Upper lobe of left lung (tissue), 6 donors: ENCODE results near the gene ZNF606. TPM values are rescaled to one million over a fixed set of nuclear protein-coding genes. Genes with fewer than 3 reads are reported as not detected.
A peak's percentile ranks its signal among the peaks of the same experiment; 100 is the strongest.

ENCODE experiments used
- ATAC-seq, 2 donors: fragments of 200-7000 bp; cut with Tn5 transposase; one replicate each; pipeline ENCODE4 v1.9.1; 2022; ENCODE audit warnings: mild to moderate bottlenecking in 2 of 2, moderate library complexity in 2 of 2; ENCODE audit not compliant: low FRiP score in 2 of 2
- DNase-seq, 2 donors: peaks; one replicate each; pipeline ENCODE4 v3.0.0-alpha.2; 2019 to 2020
- H3K27ac ChIP-seq, 4 donors: fragments of 200-600 bp; sonication (generic); one replicate each; pipeline ENCODE4 v1.5.1; 2016 to 2019
- H3K27me3 ChIP-seq, 4 donors: fragments of 200-600 bp; sonication (generic); one replicate each; pipeline ENCODE4 v1.5.1; 2017 to 2019
- H3K36me3 ChIP-seq, 4 donors: fragments of 200-600 bp; sonication (generic); one replicate each; pipeline ENCODE4 v1.5.1; 2016 to 2019
- H3K4me1 ChIP-seq, 4 donors: fragments of 200-600 bp; sonication (generic); one replicate each; pipeline ENCODE4 v1.5.1; 2018 to 2019
- H3K4me3 ChIP-seq, 4 donors: fragments of 200-600 bp; sonication (generic); one replicate each; pipeline ENCODE4 v1.5.1; 2017 to 2019; ENCODE audit warnings: mild to moderate bottlenecking in 2 of 4, moderate library complexity in 1 of 4
- H3K9me3 ChIP-seq, 4 donors: fragments of 200-600 bp; sonication (generic); one replicate each; pipeline ENCODE4 v1.5.1; 2018 to 2019
- CTCF ChIP-seq, 6 experiments: fragments of 450-650 bp in 4 of 6; fragments of 200-600 bp in 2 of 6; sonication (generic) in 2 of 6; IDR thresholded peaks; one replicate each; pipeline ENCODE4 v1.5.1; 2016 to 2019; ENCODE audit warnings: antibody characterized with exemption in 6 of 6
- EP300 ChIP-seq, 4 donors: sonication (generic); formaldehyde crosslinking; IDR thresholded peaks; one replicate each; pipeline ENCODE4 v1.5.1; 2017; ENCODE audit warnings: antibody characterized with exemption in 4 of 4, control low read depth in 2 of 4
- POLR2A ChIP-seq, 4 donors: fragments of 450-650 bp; IDR thresholded peaks; one replicate each; pipeline ENCODE4 v1.5.1; 2016 to 2017; ENCODE audit warnings: antibody characterized with exemption in 4 of 4, mild to moderate bottlenecking in 2 of 4
- POLR2AphosphoS5 ChIP-seq, 2 donors: sonication (generic); formaldehyde crosslinking; IDR thresholded peaks; one replicate each; pipeline ENCODE4 v1.5.1; 2017; ENCODE audit warnings: antibody characterized with exemption in 2 of 2
- WGBS, 2 donors: methylation state at CpG; one replicate each; pipeline ENCODE4 v1.1.5; 2017 to 2018; 5-methylcytosine and 5-hydroxymethylcytosine counted together
- total RNA-seq, 6 donors: library from RNA; depleted of rRNA in 4 of 6; stranded (reverse); fragments of >200 nt in 4 of 6; gene quantifications; one replicate each; pipeline versions ENCODE4 v1.1.0 to v1.2.1, GENCODE V29; 2016 to 2021
- donor health status: DM: no; HTN: no; CAD: no; lungs with moderate emphysema.
- donor health status: DM: no; HTN: yes; CAD: no; lungs with severe emphysema.

Gene ZNF606
- 10 to 100 TPM in 5 of 6 donors, 1 to 10 TPM in 1; 9.6 to 40.9 (median 15.4) TPM for total RNA-seq

- H3K9me3 ChIP-seq: peaks cover 14 to 71% (median 65%) of the 10 kb centered on the region in 4 donors
- peaks cover 14 to 25% (median 18%) of the 10 kb centered on the region in 4 donors for H3K4me1 ChIP-seq
- TF ChIP-seq CTCF (IDR thresholded peaks at IDR 0.05): peak in 2 of 6 experiments; percentile 12 to 29
- peak; percentile 91 to 92 for TF ChIP-seq POLR2AphosphoS5 (IDR thresholded peaks at IDR 0.05)
- no peak for TF ChIP-seq EP300 (IDR thresholded peaks at IDR 0.05)
- peak; percentile 19 to 87 (median 65) for TF ChIP-seq POLR2A (IDR thresholded peaks at IDR 0.05)
- H3K36me3 ChIP-seq: peaks cover 25 to 54% (median 52%) of the 10 kb centered on the region in 4 donors
- H3K4me3 ChIP-seq: peak within 1 kb of the TSS; percentile 86 to 97 (median 96)
- ATAC-seq (peak; percentile 97 to 99), DNase-seq (peak; percentile 87 to 98)
- WGBS, 2 donors: 1 to 5% methylated on average over 28 to 50 of the region's 91 CpGs
- no peaks in the 10 kb centered on the region for H3K27me3 ChIP-seq
- H3K27ac ChIP-seq: peak within 1 kb of the TSS; percentile 91 to 98 (median 96)
Observed at GRCh38 chr19:58002384-58003173, at the start of gene ZNF606. Gene ZNF606 (minus strand): TSS chr19:58002820. CDS start chr19:58001319, 1,501 bp downstream.

- DNase-seq: peak in 1 of 2 donors; percentile 62
- WGBS, 2 donors: 98% methylated on average over 16 of the region's 16 CpGs
Observed at GRCh38 chr19:58052256-58052655, 49.6 kb upstream of the ZNF606 start.

GRCh38 chr19:58047672-58048071 is 45.1 kb upstream of the ZNF606 start:
- H3K36me3 ChIP-seq: no peaks in the 10 kb centered on the region
- no peak for ATAC-seq
- no peak overlapping the region for H3K4me3 ChIP-seq
- H3K9me3 ChIP-seq: peaks cover 17 to 98% (median 71%) of the 10 kb centered on the region in 4 donors
- 95 to 96% methylated on average over 5 to 10 of the region's 12 CpGs for WGBS, 2 donors
- TF ChIP-seq POLR2A (IDR thresholded peaks at IDR 0.05): no peak
- no peak for TF ChIP-seq EP300 (IDR thresholded peaks at IDR 0.05)
- TF ChIP-seq CTCF (IDR thresholded peaks at IDR 0.05): no peak
- TF ChIP-seq POLR2AphosphoS5 (IDR thresholded peaks at IDR 0.05): no peak
- H3K4me1 ChIP-seq: no peaks in the 10 kb centered on the region
- H3K27me3 ChIP-seq: no peaks in the 10 kb centered on the region
- DNase-seq: no peak
- H3K27ac ChIP-seq: no peak overlapping the region

More at GRCh38 chr19:58052256-58052655, 49.6 kb upstream of the ZNF606 start:
- H3K9me3 ChIP-seq: peaks cover 4 to 84% (median 40%) of the 10 kb centered on the region in 4 donors
- no peaks in the 10 kb centered on the region for H3K36me3 ChIP-seq
- no peak overlapping the region for H3K27ac ChIP-seq
- no peak for ATAC-seq
- no peak overlapping the region for H3K4me3 ChIP-seq
- TF ChIP-seq EP300 (IDR thresholded peaks at IDR 0.05) (no peak), CTCF (IDR thresholded peaks at IDR 0.05) (no peak), POLR2A (IDR thresholded peaks at IDR 0.05) (no peak), POLR2AphosphoS5 (IDR thresholded peaks at IDR 0.05) (no peak)
- no peaks in the 10 kb centered on the region for H3K4me1 ChIP-seq
- no peaks in the 10 kb centered on the region for H3K27me3 ChIP-seq

GRCh38 chr19:58046856-58047255 is 44.2 kb upstream of the ZNF606 start:
- Histone ChIP-seq H3K9me3 (peaks cover 19 to 97% (median 69%) of the 10 kb centered on the region in 4 donors), H3K4me3 (no peak overlapping the region), H3K27me3 (no peaks in the 10 kb centered on the region), H3K36me3 (no peaks in the 10 kb centered on the region), H3K27ac (no peak overlapping the region), H3K4me1 (no peaks in the 10 kb centered on the region)
- TF ChIP-seq CTCF (IDR thresholded peaks at IDR 0.05): no peak
- TF ChIP-seq POLR2A (IDR thresholded peaks at IDR 0.05): no peak
- TF ChIP-seq POLR2AphosphoS5 (IDR thresholded peaks at IDR 0.05): no peak
- no peak for TF ChIP-seq EP300 (IDR thresholded peaks at IDR 0.05)
- no peak for ATAC-seq
- DNase-seq: no peak
- WGBS, 2 donors: 60 to 86% methylated on average over 2 to 7 of the region's 7 CpGs
